ENCODE results near the gene RAPGEF5. TPM values are rescaled to one million over a fixed set of nuclear protein-coding genes. Genes with fewer than 3 reads are reported as not detected.

The RAPGEF5 gene
- total and polyA plus RNA-seq, 2 donors (not counting 3 experiments of a cell fraction or from before 2014, with no cell fraction given), result 10.0 to 43.2 TPM

- ChIA-PET POLR2A (no interaction called here), CTCF (interaction anchor here (0.9 to 1.6 kb wide), 3 partner anchors 11 to 182 kb away, joined by 3 to 4 read pairs (median 3); no protein-coding TSS in a partner anchor)
- H3K4me2 ChIP-seq (ENCODE audit: insufficient read depth, low read length), result no peak overlapping the region
- no peaks in the 10 kb centered on the region for H3K27me3 ChIP-seq (ENCODE audit: control insufficient read depth in 2 of 2, insufficient read depth in 2 of 2, low read length in 2 of 2)
- DNase-seq (ENCODE audit: low read depth, low spot score) (no peak), FAIRE-seq (no peak)
- H3K9ac ChIP-seq (replicated peaks; ENCODE audit: extremely low read depth, insufficient read depth, low read length), result no peak overlapping the region
- peaks cover 5% of the 10 kb centered on the region for H3K4me1 ChIP-seq (ENCODE audit: control insufficient read depth, extremely low read depth, insufficient read depth, low read length)
- H3K9me3 ChIP-seq (replicated peaks; ENCODE audit: control insufficient read depth, insufficient read depth, low read length), result no peaks in the 10 kb centered on the region
- no peaks in the 10 kb centered on the region for H3K36me3 ChIP-seq (ENCODE audit: control insufficient read depth in 2 of 2, extremely low read depth in 1 of 2, insufficient read depth in 2 of 2, low read length in 2 of 2)
- dilution Hi-C loops (cut with MboI; ENCODE audit: extremely low pct_ligation_motif_present, low sequenced_read_pairs) (no loop called here), intact Hi-C loops (cut with micrococcal nuclease) (no loop called here)
- no peaks in the 10 kb centered on the region for H3K9me1 ChIP-seq (replicated peaks; ENCODE audit: control insufficient read depth, extremely low read depth, insufficient read depth, low read length)
- no peak overlapping the region for H3K4me3 ChIP-seq (replicated peaks in 1 of 3; ENCODE audit: insufficient read depth in 1 of 3, low read depth in 1 of 3, low read length in 3 of 3)
- no peak overlapping the region for H2AFZ ChIP-seq (ENCODE audit: low read depth, low read length)
- H3K27ac ChIP-seq (ENCODE audit: insufficient read depth, low read depth, low read length), result no peak overlapping the region
- H4K20me1 ChIP-seq (replicated peaks; ENCODE audit: control insufficient read depth, extremely low read depth, insufficient read depth, low read length), result no peaks in the 10 kb centered on the region
- H3K79me2 ChIP-seq (ENCODE audit: control insufficient read depth, insufficient read depth, low read length), result no peaks in the 10 kb centered on the region
- no TSS peak for BruUV-seq (replicated peaks)
- TF ChIP-seq POLR2A (IDR thresholded peaks at IDR 0.05; ENCODE audit: low read depth, low read length) (no peak), MYC (IDR thresholded peaks at IDR 0.05; ENCODE audit: low read depth, low read length) (no peak), CTCF (IDR thresholded peaks at IDR 0.05; ENCODE audit: extremely low read depth in 1 of 2, insufficient read depth in 1 of 2, low read depth in 1 of 2, low read length in 2 of 2) (no peak), MAX (IDR thresholded peaks at IDR 0.05; ENCODE audit: insufficient read depth, insufficient read length) (no peak), JUN (IDR thresholded peaks at IDR 0.05; ENCODE audit: borderline replicate concordance, insufficient read depth, insufficient read length, low read depth) (no peak), EZH2 (IDR thresholded peaks at IDR 0.05; ENCODE audit: borderline replicate concordance, low read depth, low read length, severe bottlenecking) (no peak), GATA2 (IDR thresholded peaks at IDR 0.05; ENCODE audit: insufficient read depth, insufficient read length, low read depth, low read length) (no peak), FOS (IDR thresholded peaks at IDR 0.05; ENCODE audit: borderline replicate concordance, insufficient read depth, low read length) (no peak), POLR2AphosphoS5 (IDR thresholded peaks at IDR 0.05; ENCODE audit: insufficient read depth, low read depth, low read length) (no peak)
These were observed 65.0 kb downstream of the RAPGEF5 start for GRCh38 chr7:22291977-22292376.

Measured in endothelial cell of umbilical vein (primary cell).